HEK293 (cell line): ENCODE measurements around the gene CTCFL.

ENCODE experiments used
- CTCF ChIA-PET: fragments of 350-600 bp; formaldehyde crosslinking; extraction: SDS; loops from one replicate; lab custom pipeline; 2021; ENCODE audit warnings: antibody characterized with exemption; lab: Yijun Ruan, JAX
- POLR2A ChIA-PET: fragments of 300-600 bp; formaldehyde crosslinking; extraction: SDS; loops from one replicate; lab custom pipeline; 2020; ENCODE audit warnings: antibody characterized with exemption, inconsistent platforms; lab: Yijun Ruan, JAX
- H3K27ac ChIP-seq: fragments of 200-500 bp; sonication (Bioruptor generic); 2 replicates; pipeline ENCODE4 v1.5.1; 2014; ENCODE audit warnings: low read depth, low read length, control low read depth, inconsistent platforms; ENCODE audit errors: extremely low read depth
- H3K36me3 ChIP-seq, 2 experiments: fragments of 200-500 bp in 1 of 2; sonication (Bioruptor generic) in 1 of 2; 1 replicate in 1 of 2; 2 replicates in 1 of 2; pipeline ENCODE4 v1.5.1; 2014 to 2017; ENCODE audit warnings: inconsistent platforms in 2 of 2, low read length in 2 of 2; ENCODE audit not compliant: control insufficient read depth in 2 of 2, insufficient read depth in 1 of 2
- H3K4me1 ChIP-seq: fragments of 200-500 bp; sonication (Bioruptor generic); 2 replicates; pipeline ENCODE4 v1.5.1; 2014; ENCODE audit warnings: mild to moderate bottlenecking, low read length, inconsistent platforms; ENCODE audit not compliant: control insufficient read depth, insufficient read depth
- H3K4me3 ChIP-seq: 2 replicates; pipeline ENCODE4 v1.5.1; 2011; ENCODE audit warnings: low read depth, mild to moderate bottlenecking, control low read depth, low read length, moderate library complexity
- H3K9me3 ChIP-seq: fragments of 200-500 bp; sonication (Bioruptor generic); 2 replicates; pipeline ENCODE4 v1.5.1; 2014; ENCODE audit warnings: low read depth, low read length, inconsistent platforms; ENCODE audit not compliant: control insufficient read depth, insufficient read depth
- BCL11A ChIP-seq: fragments of 450-650 bp; formaldehyde crosslinking; IDR thresholded peaks from 2 replicates; pipeline ENCODE4 v1.5.1; 2016; ENCODE audit warnings: low read depth, missing biosample characterization, missing genetic modification characterization
- HOXD13 ChIP-seq: sonication (generic); formaldehyde crosslinking; IDR thresholded peaks from 2 replicates; pipeline ENCODE4 v1.8.0; 2022; ENCODE audit warnings: missing genetic modification reagents, borderline replicate concordance
- KLF10 ChIP-seq: fragments of 450-650 bp; IDR thresholded peaks from 2 replicates; pipeline ENCODE4 v1.5.1; 2018; ENCODE audit warnings: missing biosample characterization, mild to moderate bottlenecking, missing genetic modification characterization
- KLF8 ChIP-seq: fragments of 450-650 bp; formaldehyde crosslinking; IDR thresholded peaks from 2 replicates; pipeline ENCODE4 v1.5.1; 2016; ENCODE audit warnings: missing biosample characterization, missing genetic modification characterization
- ZFP3 ChIP-seq: fragments of 450-650 bp; formaldehyde crosslinking; IDR thresholded peaks from 2 replicates; pipeline ENCODE4 v1.5.1; 2016; ENCODE audit warnings: low read depth, missing biosample characterization, missing genetic modification characterization
- ZFP69B ChIP-seq: fragments of 450-650 bp; formaldehyde crosslinking; IDR thresholded peaks from 2 replicates; pipeline ENCODE4 v1.5.1; 2016; ENCODE audit warnings: missing biosample characterization, missing genetic modification characterization
- ZNF280D ChIP-seq: fragments of 450-650 bp; formaldehyde crosslinking; IDR thresholded peaks from 2 replicates; pipeline ENCODE4 v1.5.1; 2016; ENCODE audit warnings: missing biosample characterization, missing genetic modification characterization
- ZNF473 ChIP-seq: fragments of 450-650 bp; formaldehyde crosslinking; IDR thresholded peaks from 2 replicates; pipeline ENCODE4 v1.5.1; 2017; ENCODE audit warnings: missing biosample characterization, missing genetic modification characterization
- ZNF48 ChIP-seq: fragments of 450-650 bp; formaldehyde crosslinking; IDR thresholded peaks from 2 replicates; pipeline ENCODE4 v1.5.1; 2016; ENCODE audit warnings: missing biosample characterization, missing genetic modification characterization
- ZNF600 ChIP-seq: fragments of 450-650 bp; formaldehyde crosslinking; IDR thresholded peaks from 2 replicates; pipeline ENCODE4 v1.5.1; 2016; ENCODE audit warnings: missing biosample characterization, missing genetic modification characterization
- ZNF624 ChIP-seq: fragments of 450-650 bp; formaldehyde crosslinking; IDR thresholded peaks from 2 replicates; pipeline ENCODE4 v1.5.1; 2017; ENCODE audit warnings: missing biosample characterization, missing genetic modification characterization
- ZNF629 ChIP-seq: fragments of 450-650 bp; formaldehyde crosslinking; IDR thresholded peaks from 2 replicates; pipeline ENCODE4 v1.5.1; 2017; ENCODE audit warnings: missing biosample characterization, missing genetic modification characterization
- ZNF776 ChIP-seq: fragments of 450-650 bp; formaldehyde crosslinking; IDR thresholded peaks from 2 replicates; pipeline ENCODE4 v1.5.0; 2017; ENCODE audit warnings: missing biosample characterization, missing genetic modification characterization, borderline replicate concordance
- TF ChIP-seq, protein P1 (sequence below): fragments of 450-650 bp; IDR thresholded peaks from 2 replicates; pipeline ENCODE4 v1.5.1; 2018; ENCODE audit warnings: missing biosample characterization, mild to moderate bottlenecking, missing genetic modification characterization
- TF ChIP-seq, protein P2 (sequence below): fragments of 450-650 bp; formaldehyde crosslinking; conservative IDR thresholded peaks from 2 replicates; pipeline ENCODE4 v1.5.1; 2016; ENCODE audit warnings: low read depth, missing biosample characterization, missing genetic modification characterization
- TF ChIP-seq, protein P3 (sequence below): fragments of 450-650 bp; formaldehyde crosslinking; IDR thresholded peaks from 2 replicates; pipeline ENCODE4 v1.5.1; 2017; ENCODE audit warnings: missing biosample characterization, missing genetic modification characterization

The CTCFL gene

DNA sequence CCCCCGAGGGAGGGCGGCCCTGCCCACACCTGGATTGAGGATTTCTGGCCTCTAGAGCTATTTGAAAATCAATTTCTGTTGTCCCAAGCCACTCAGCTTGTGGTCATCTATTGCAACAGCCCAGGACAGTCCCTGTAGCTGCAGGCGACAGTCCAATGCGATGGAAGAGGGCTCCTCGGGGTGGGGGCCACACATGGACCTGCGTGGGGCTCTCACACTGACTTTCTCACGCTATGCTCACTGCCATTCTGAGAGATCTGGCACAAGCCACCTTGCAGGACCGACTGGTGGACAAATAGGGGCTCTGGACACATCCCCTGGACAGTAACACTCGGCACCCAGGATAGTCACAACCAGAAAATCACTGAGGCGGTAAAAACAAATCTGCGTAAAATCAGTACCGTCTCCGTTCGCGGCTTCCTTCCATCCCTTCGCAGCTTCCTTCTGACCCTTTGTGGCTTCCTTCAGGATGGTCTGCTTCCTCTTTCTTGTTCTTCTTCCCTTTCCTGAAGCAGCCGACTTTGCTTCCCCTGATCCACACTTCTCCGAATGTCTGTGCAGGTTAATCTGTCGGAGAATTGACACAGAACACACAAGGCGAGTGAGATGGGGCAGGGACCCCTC, 21.8 kb downstream of the CTCFL start:
- TF ChIP-seq, protein P1, sequence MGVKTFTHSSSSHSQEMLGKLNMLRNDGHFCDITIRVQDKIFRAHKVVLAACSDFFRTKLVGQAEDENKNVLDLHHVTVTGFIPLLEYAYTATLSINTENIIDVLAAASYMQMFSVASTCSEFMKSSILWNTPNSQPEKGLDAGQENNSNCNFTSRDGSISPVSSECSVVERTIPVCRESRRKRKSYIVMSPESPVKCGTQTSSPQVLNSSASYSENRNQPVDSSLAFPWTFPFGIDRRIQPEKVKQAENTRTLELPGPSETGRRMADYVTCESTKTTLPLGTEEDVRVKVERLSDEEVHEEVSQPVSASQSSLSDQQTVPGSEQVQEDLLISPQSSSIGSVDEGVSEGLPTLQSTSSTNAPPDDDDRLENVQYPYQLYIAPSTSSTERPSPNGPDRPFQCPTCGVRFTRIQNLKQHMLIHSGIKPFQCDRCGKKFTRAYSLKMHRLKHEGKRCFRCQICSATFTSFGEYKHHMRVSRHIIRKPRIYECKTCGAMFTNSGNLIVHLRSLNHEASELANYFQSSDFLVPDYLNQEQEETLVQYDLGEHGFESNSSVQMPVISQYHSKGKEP (tag by site-specific recombination): no peak
- TF ChIP-seq ZNF629: no peak
- TF ChIP-seq ZFP3 (tag by site-specific recombination): no peak
- no peak for TF ChIP-seq KLF10 (tag by site-specific recombination)
- no peak for TF ChIP-seq ZNF473 (tag by site-specific recombination)
- no peak for TF ChIP-seq ZNF624 (tag by site-specific recombination)
- no peak for TF ChIP-seq ZNF600 (tag by site-specific recombination)
- H3K9me3 ChIP-seq: no peaks in the 10 kb centered on the region
- H3K4me1 ChIP-seq: peaks cover 3% of the 10 kb centered on the region; the same call in 1 of the 2 replicates
- ChIA-PET CTCF (interaction anchor here (1.0 to 1.4 kb wide), 3 partner anchors 10 to 706 kb away, joined by 3 to 4 read pairs (median 3); no protein-coding TSS in a partner anchor), POLR2A (no interaction called here)
- H3K4me3 ChIP-seq: no peak overlapping the region
- no peaks in the 10 kb centered on the region for H3K36me3 ChIP-seq
- no peak overlapping the region for H3K27ac ChIP-seq

GRCh38 chr20:57502336-57502700, 22.6 kb downstream of the CTCFL start:
- Histone ChIP-seq H3K9me3 (no peaks in the 10 kb centered on the region), H3K36me3 (no peaks in the 10 kb centered on the region)
- no peak for TF ChIP-seq ZNF48 (tag by site-specific recombination)
- TF ChIP-seq ZNF280D (tag by site-specific recombination): no peak
- TF ChIP-seq ZNF776 (tag by site-specific recombination): no peak
- no peak for TF ChIP-seq ZFP69B
- TF ChIP-seq HOXD13: no peak
- no peak for TF ChIP-seq BCL11A (tag by site-specific recombination)
- TF ChIP-seq, protein P2, sequence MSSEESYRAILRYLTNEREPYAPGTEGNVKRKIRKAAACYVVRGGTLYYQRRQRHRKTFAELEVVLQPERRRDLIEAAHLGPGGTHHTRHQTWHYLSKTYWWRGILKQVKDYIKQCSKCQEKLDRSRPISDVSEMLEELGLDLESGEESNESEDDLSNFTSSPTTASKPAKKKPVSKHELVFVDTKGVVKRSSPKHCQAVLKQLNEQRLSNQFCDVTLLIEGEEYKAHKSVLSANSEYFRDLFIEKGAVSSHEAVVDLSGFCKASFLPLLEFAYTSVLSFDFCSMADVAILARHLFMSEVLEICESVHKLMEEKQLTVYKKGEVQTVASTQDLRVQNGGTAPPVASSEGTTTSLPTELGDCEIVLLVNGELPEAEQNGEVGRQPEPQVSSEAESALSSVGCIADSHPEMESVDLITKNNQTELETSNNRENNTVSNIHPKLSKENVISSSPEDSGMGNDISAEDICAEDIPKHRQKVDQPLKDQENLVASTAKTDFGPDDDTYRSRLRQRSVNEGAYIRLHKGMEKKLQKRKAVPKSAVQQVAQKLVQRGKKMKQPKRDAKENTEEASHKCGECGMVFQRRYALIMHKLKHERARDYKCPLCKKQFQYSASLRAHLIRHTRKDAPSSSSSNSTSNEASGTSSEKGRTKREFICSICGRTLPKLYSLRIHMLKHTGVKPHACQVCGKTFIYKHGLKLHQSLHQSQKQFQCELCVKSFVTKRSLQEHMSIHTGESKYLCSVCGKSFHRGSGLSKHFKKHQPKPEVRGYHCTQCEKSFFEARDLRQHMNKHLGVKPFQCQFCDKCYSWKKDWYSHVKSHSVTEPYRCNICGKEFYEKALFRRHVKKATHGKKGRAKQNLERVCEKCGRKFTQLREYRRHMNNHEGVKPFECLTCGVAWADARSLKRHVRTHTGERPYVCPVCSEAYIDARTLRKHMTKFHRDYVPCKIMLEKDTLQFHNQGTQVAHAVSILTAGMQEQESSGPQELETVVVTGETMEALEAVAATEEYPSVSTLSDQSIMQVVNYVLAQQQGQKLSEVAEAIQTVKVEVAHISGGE (tag by site-specific recombination): no peak
- no peak for TF ChIP-seq KLF8 (tag by site-specific recombination)
- TF ChIP-seq, protein P3, sequence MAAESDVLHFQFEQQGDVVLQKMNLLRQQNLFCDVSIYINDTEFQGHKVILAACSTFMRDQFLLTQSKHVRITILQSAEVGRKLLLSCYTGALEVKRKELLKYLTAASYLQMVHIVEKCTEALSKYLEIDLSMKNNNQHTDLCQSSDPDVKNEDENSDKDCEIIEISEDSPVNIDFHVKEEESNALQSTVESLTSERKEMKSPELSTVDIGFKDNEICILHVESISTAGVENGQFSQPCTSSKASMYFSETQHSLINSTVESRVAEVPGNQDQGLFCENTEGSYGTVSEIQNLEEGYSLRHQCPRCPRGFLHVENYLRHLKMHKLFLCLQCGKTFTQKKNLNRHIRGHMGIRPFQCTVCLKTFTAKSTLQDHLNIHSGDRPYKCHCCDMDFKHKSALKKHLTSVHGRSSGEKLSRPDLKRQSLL (tag by site-specific recombination): no peak
- TF ChIP-seq, all 188 proteins: peak for 0
- peaks cover 3% of the 10 kb centered on the region; the same call in 1 of the 2 replicates for H3K4me1 ChIP-seq
- H3K27ac ChIP-seq: no peak overlapping the region
- ChIA-PET CTCF (interaction anchor here (0.6 to 1.9 kb wide), 9 partner anchors 10 to 707 kb away, joined by 3 to 7 read pairs (median 3); no protein-coding TSS in a partner anchor), POLR2A (no interaction called here)
- H3K4me3 ChIP-seq: no peak overlapping the region
